Measurements from ENCODE around the gene KIAA0232. TPM values are rescaled to one million over a fixed set of nuclear protein-coding genes. Genes with fewer than 3 reads are reported as not detected.

Gene KIAA0232
- total RNA-seq, 2 donors from 2014 or later, result 9.4 to 10.5 TPM

DNA sequence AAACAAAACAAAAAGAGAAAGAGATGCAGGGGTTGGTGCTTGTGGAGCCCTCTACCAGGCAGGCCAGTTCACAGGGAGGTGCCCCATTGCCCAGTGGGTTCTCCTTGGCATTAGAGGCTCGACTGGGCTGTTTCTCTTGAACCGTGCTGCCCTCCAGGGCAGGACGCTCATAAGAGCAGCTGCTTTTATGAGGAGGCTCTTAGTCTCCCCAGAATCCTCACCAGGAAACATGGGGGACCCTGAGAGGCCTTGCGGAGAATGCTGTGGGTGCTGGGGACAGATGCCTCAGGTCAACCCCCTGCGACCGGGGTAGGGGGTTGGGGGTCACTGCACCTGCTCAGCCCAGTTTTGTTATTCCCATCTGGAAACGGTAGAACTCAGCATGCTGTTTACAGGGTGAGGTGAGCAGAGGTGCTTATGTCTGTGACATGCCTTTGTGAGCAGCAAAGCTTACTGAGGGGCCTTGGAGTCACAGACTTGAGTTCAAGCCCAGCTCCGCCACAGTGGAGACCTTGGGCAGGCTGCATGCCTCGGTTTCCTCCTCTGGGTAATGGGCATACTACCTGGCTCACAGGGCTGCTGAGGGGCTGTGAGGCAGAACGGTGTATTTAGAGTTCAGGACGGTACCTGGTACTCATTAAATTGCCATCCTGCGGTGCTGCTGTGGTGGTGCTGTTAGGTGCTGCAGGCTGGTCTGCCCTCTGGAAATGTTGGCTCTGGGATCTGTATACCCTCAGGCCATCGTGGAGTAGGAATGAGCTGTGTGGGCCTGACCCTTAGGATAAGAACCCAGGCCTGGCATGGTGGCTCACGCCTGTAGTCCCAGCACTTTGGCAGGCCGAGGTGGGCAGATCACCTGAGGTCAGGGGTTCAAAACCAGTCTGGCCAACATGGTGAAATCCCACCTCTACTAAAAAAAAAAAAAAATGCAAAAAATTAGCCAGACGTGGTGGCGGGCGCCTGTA is 132.8 kb downstream of the KIAA0232 start:
- peak overlapping the region; percentile 64 for H3K27ac Mint-ChIP-seq

DNA sequence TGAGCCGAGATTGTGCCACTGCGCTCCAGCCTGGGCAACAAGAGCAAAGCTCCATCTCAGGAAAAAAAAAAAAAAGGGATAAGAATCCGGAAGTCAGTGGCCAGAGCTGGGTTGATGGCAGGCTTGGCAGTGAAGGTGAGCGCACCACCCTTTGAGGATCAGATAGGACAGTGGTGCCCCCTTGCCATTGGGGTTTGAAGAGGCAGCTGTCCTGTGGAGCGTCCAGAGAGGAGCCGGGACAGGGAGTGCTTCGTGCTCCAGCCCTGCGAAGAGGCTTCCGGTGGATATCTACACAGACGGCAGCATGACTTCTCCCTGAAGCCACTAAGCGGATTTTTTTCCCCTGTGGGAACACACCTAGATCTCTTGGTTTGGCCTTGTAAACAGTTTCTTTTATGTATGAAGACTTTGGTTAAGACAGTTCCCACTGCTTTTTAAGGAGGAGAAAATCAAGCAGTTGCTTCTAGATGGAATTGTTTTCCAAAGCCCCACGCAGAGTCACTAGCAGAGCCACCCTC is 133.6 kb downstream of the KIAA0232 start:
- peak overlapping the region; percentile 92 for H3K27ac Mint-ChIP-seq

More for the DNA sequence above, 132.8 kb downstream of the KIAA0232 start:
- Mint-ChIP-seq H3K36me3 (ENCODE audit: low read depth) (peaks cover 10% of the 10 kb centered on the region), H3K4me3 (peak overlapping the region; percentile 81), H3K27me3 (no peaks in the 10 kb centered on the region), H3K9me3 (no peaks in the 10 kb centered on the region), H3K4me1 (peaks cover 55% of the 10 kb centered on the region)
- ATAC-seq (replicated peaks), result no peak

DNA sequence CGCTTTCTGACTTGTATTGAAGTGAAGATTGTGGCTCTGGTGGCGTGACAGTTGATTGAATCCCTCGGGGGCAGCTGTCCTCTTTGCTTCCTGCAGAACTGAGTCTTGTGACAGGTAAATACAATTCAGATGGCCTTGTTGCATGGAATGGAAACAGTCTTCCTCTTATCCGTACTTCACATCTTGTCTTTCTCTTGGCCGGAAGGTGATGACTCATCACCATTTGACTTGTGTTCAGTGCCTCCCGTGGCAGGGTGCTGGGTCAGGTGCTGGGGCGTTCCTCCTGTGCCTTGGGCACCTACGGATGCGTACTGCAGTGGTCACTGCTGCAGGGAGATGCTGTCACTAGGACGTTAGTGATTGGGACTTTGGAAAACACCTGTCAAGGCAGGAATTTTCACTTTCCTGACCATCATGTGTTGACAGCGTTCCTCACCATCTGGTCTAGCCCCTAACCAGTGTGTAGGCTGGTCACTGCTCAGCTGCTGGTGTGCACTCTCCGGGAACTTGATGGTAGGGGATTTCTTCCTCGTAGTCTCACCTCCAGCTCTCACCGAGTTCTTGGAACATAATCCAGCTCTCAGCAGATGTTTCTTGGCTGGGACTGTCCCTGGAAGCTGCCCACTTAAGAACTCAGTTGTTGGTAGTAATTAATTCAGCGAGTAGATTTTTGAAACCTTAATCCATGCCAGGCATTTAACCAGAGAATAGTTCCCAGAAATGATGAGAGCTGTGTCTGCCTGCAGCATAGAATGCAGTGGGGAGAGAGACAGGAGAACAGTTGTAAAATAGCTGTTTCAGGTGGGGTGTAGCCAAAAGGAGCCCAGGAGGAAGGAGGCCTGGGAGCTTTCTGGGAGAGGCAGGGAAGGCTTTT is 134.3 kb downstream of the KIAA0232 start:
- peak; percentile 90 for ATAC-seq (replicated peaks)
- Mint-ChIP-seq H3K4me3 (peak overlapping the region; percentile 81), H3K27ac (peak overlapping the region; percentile 92), H3K9me3 (no peaks in the 10 kb centered on the region), H3K36me3 (ENCODE audit: low read depth) (peaks cover 7% of the 10 kb centered on the region), H3K27me3 (no peaks in the 10 kb centered on the region), H3K4me1 (peaks cover 47% of the 10 kb centered on the region)

More for the DNA sequence above, 133.6 kb downstream of the KIAA0232 start:
- ATAC-seq (replicated peaks), result no peak
- Mint-ChIP-seq H3K9me3 (no peaks in the 10 kb centered on the region), H3K36me3 (ENCODE audit: low read depth) (peaks cover 7% of the 10 kb centered on the region), H3K27me3 (no peaks in the 10 kb centered on the region), H3K4me1 (peaks cover 53% of the 10 kb centered on the region), H3K4me3 (peak overlapping the region; percentile 81)

DNA sequence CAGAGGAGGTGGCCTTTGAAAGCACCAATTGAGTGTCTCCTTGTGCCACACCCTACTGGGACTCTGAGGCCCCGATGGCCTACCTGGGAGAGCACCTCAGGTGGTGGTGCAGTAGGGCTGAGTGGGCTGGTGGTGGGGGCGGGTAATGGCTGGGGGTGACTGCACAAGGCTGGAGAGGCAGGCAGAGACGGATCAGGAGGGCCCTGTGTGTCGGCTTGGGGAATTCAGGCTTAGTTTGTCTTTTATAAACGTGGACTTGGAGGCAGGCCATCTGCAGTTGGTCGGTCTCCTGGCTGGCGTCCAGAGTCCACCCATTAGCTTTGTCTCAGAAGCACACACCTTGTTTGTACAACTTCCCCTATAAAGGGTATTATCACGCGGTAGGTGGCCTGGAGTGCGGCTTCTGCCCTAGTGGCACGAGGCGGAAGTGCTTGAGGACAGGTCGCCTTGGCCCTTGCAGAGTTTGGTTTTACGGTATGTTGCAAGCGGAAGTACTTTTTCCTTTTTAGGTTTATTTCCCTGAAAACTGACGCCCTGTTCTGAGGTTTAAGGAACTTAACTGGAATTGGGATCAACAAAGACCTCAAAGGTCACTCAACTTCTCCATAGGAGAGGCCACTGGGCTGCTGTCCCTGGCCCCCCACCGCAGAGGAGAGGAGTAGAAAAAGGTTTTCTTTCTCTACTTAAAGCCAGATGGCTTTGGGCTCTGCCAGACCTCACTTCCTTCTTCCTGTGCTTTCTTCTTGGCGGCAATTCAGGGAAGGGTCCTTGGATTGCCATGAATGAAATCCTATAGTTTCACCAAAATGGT is 135.1 kb downstream of the KIAA0232 start:
- ATAC-seq (replicated peaks), result peak; percentile 29
- Mint-ChIP-seq H3K36me3 (ENCODE audit: low read depth) (peaks cover 3% of the 10 kb centered on the region), H3K4me1 (peaks cover 47% of the 10 kb centered on the region), H3K27ac (peak overlapping the region; percentile 92), H3K4me3 (peak overlapping the region; percentile 81), H3K9me3 (no peaks in the 10 kb centered on the region), H3K27me3 (no peaks in the 10 kb centered on the region)

DNA sequence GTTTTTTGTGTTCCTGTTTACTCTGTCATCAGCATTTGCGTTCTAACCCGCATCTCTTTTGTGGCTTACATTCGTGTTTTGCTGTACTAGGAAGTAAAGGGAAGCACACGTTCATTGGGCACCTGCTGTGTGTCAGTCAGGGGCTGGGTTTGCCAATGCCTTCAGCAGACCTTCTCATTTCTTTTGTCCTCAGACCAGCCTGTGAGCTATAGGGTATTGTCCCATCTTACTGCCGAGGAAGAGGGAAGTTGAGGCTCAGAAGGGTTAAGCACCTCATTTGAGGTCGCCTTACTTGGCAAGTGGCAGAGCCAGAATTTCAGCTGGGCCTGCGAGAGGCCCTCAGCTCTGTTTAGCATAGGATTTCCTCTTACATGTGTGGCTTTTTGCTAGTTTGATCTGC is 135.8 kb downstream of the KIAA0232 start:
- peaks cover 5% of the 10 kb centered on the region for H3K36me3 Mint-ChIP-seq (ENCODE audit: low read depth)
- H3K4me1 Mint-ChIP-seq, result peaks cover 45% of the 10 kb centered on the region
- peak overlapping the region; percentile 92 for H3K27ac Mint-ChIP-seq
- ATAC-seq (replicated peaks), result no peak
- H3K27me3 Mint-ChIP-seq, result no peaks in the 10 kb centered on the region
- H3K4me3 Mint-ChIP-seq, result peak overlapping the region; percentile 81
- H3K9me3 Mint-ChIP-seq, result no peaks in the 10 kb centered on the region

DNA sequence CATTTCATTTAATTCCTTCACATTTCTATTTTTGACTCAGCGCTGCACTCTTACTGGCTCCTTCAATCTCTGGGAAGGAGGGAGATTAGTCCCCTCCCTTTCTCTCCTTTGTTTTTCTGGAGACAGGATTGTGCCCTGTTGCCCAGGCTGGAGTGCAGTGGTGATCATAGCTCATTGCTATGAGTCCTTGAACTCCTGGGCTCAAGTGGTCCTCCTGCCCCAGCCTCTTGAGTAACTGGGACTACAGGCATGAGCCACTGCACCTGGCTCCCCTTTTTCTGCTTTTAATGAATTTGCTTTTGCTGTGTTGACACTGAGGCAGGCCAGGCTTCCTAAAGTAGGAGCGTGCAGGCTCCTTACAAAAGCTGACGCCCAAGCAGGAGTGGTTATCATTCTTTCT is 137.6 kb downstream of the KIAA0232 start:
- H3K27ac Mint-ChIP-seq, result peak overlapping the region; percentile 16
- H3K4me1 Mint-ChIP-seq, result peaks cover 52% of the 10 kb centered on the region
- no peaks in the 10 kb centered on the region for H3K27me3 Mint-ChIP-seq
- H3K36me3 Mint-ChIP-seq (ENCODE audit: low read depth), result peaks cover 23% of the 10 kb centered on the region
- ATAC-seq (replicated peaks), result no peak
- peak overlapping the region; percentile 3 for H3K4me3 Mint-ChIP-seq
- no peaks in the 10 kb centered on the region for H3K9me3 Mint-ChIP-seq

DNA sequence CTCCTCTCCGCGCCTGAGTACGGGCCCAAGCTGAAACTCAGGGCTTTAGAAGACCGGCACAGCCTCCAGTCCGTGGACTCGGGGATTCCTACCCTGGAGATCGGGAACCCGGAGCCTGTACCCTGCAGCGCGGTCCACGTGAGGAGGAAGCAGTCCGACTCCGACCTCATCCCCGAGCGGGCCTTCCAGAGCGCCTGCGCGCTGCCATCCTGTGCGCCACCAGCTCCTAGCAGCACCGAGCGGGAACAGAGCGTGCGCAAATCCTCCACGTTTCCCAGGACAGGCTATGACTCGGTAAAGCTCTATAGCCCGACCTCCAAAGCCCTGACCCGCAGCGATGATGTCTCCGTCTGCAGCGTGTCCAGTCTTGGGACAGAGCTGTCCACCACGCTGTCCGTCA is 141.0 kb downstream of the KIAA0232 start:
- Mint-ChIP-seq H3K27ac (no peak overlapping the region), H3K36me3 (ENCODE audit: low read depth) (peaks cover 40% of the 10 kb centered on the region), H3K9me3 (no peaks in the 10 kb centered on the region), H3K4me3 (no peak overlapping the region), H3K4me1 (peaks cover 58% of the 10 kb centered on the region), H3K27me3 (no peaks in the 10 kb centered on the region)
- no peak for ATAC-seq (replicated peaks)

DNA sequence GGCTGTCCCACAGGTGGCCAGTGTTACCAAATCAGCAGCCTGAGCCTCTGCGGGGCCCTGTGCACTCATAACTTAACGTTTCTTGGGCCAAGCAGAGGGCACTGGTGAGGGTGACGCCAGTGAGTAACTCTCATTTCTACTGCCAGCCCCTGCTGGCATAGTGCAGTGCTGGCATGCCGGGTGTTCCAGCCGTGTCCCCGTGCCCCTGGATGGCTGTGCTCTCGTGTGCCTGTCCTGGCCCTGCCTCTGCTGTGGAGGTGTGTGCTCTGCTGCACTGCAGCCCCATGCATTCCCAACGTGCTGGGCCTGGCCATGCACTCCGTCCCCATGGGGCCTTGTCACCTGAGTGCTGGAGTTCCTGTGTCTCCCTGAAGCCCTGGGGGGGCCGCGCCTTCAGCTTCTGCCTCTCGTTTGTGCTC is 141.8 kb downstream of the KIAA0232 start:
- Mint-ChIP-seq H3K27ac (peak overlapping the region; percentile 94), H3K9me3 (no peaks in the 10 kb centered on the region), H3K4me3 (peak overlapping the region; percentile 90), H3K27me3 (no peaks in the 10 kb centered on the region), H3K4me1 (peaks cover 61% of the 10 kb centered on the region), H3K36me3 (ENCODE audit: low read depth) (peaks cover 40% of the 10 kb centered on the region)
- ATAC-seq (replicated peaks), result no peak

DNA sequence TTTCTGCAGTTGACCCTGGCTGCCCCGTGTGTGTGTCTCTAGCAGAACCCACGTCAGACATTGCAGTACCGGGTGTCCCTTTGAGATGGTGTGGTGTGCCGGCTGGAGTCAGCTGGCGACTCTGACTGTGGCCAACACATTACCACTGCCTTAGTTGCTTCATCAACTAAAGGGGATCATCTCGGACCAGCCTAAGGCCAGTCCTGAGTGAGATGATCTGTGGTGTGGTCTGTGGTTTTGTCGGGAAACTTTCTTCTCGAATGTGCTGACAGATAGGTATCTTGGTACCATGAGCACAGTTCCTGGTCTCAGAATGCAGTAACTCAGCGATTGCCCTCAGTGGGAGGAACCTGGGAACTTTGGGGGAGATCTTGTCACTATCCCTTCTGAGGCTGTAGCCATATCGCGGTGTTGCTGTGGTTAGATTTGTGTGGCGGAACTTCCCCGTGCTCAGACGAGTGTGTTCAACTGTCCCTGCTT is 142.9 kb downstream of the KIAA0232 start:
- Mint-ChIP-seq H3K27ac (peak overlapping the region; percentile 94), H3K4me1 (peaks cover 62% of the 10 kb centered on the region), H3K4me3 (peak overlapping the region; percentile 90), H3K36me3 (ENCODE audit: low read depth) (peaks cover 40% of the 10 kb centered on the region), H3K27me3 (no peaks in the 10 kb centered on the region), H3K9me3 (no peaks in the 10 kb centered on the region)
- peak; percentile 70 for ATAC-seq (replicated peaks)

DNA sequence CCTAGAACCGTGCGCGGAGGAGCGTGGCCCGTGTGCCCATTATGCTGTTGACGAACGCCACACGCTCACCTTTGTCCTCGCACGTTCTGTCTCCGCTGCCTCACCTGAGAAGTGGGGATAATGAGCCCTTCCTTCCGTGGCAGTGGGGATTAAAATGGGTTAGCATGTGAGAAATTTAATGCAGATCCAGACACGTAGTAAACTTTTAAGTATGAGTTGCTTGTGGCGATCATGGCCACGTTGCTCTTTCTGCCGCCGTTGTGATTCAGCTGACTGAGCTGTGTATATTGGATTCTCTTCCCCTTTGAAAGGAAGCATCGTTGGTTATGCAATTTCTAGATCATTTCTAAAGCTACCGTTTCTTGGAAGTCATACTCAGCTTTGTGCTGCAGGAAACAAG is 143.6 kb downstream of the KIAA0232 start:
- Mint-ChIP-seq H3K36me3 (ENCODE audit: low read depth) (peaks cover 41% of the 10 kb centered on the region), H3K4me1 (peaks cover 58% of the 10 kb centered on the region), H3K4me3 (peak overlapping the region; percentile 90), H3K9me3 (no peaks in the 10 kb centered on the region), H3K27me3 (no peaks in the 10 kb centered on the region), H3K27ac (peak overlapping the region; percentile 94)
- ATAC-seq (replicated peaks), result peak; percentile 61

DNA sequence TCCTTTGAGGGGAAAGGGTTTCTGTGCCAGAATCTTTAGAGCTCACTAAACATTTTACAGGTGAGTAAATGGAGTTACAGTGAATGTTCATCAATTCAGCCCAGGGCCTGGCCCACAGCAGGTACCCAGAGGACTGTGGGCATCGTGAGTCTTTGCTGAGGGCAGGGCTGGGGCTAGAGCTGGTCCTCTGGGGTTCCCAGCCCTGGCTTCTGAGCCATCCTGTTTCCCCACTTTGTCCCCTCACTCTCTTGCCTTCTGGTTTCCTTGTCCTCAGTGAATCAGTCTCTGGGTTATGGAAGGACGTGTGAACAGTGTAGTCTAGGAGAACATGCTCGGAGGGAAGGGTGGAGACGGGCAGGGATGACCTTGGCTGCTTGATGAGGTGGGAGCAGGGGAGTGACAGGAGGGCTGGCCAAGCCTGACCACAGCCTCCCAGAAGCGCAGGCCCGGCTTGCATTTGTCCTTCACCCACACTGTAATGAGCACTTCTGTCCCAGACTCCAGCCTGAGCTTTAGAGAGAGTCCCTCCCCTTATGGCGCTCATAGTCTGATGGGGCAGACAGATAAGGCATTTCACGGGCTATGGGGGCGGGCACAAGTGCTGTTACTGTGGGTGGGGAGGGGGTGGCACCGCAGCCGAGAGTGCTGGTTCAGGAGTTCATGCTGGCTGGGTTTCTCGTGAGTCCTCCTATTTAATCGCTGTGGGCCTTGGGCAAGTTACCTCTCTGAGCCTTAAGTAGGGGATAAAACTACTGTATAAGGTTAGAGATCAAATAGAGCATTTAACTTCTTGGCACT is 144.4 kb downstream of the KIAA0232 start:
- Mint-ChIP-seq H3K27ac (peak overlapping the region; percentile 94), H3K4me1 (peaks cover 61% of the 10 kb centered on the region), H3K36me3 (ENCODE audit: low read depth) (peaks cover 49% of the 10 kb centered on the region), H3K9me3 (no peaks in the 10 kb centered on the region), H3K27me3 (no peaks in the 10 kb centered on the region), H3K4me3 (peak overlapping the region; percentile 90)
- ATAC-seq (replicated peaks), result peak; percentile 46

DNA sequence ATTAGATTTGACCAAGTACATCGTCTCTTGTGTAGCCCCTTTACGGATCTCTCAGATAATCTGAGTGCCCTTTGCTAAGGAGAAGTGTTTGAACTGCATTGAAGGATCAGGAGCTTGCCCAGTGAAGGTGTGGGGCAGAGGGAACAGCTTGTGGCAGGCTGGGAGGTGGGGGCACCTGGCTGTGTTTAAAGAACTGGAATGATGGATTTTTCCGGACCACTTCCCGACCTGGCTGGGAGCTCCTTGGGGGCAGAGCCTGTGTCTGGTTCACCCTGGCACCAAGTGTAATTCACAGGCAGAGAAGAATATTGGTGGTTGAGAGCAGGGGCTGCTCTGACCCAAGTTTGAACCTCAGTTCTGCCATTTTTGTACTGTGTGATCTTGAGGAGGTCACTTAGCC is 145.6 kb downstream of the KIAA0232 start:
- Mint-ChIP-seq H3K4me3 (peak overlapping the region; percentile 90), H3K27me3 (no peaks in the 10 kb centered on the region), H3K4me1 (peaks cover 60% of the 10 kb centered on the region), H3K36me3 (ENCODE audit: low read depth) (peaks cover 51% of the 10 kb centered on the region), H3K9me3 (no peaks in the 10 kb centered on the region), H3K27ac (peak overlapping the region; percentile 94)
- no peak for ATAC-seq (replicated peaks)

DNA sequence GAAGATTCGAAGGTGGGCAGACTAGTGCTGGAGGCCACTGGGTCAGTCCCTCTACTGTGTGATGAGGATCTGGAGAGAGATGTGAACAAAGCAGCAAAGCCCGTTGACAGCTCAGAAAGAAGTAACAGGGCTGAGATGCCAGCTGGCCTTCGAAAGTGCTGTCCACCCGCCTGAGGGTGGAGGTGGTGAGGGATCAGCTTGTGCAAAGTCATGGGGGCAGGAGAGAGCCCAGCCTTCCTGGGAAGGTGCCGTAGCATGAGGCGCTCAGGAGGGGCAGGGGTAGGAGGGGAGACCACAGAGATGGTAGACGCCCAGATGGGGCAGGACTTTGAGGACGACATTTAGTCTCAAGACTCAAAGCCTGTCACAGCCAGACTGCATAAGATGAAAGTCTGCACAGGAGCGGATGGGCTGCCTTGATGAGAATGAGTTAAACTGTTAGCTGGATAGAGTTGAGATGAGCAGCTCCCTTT is 146.8 kb downstream of the KIAA0232 start:
- Mint-ChIP-seq H3K4me3 (no peak overlapping the region), H3K4me1 (peaks cover 71% of the 10 kb centered on the region), H3K27me3 (no peaks in the 10 kb centered on the region), H3K27ac (no peak overlapping the region), H3K36me3 (ENCODE audit: low read depth) (peaks cover 50% of the 10 kb centered on the region), H3K9me3 (no peaks in the 10 kb centered on the region)
- ATAC-seq (replicated peaks), result no peak
